Measurements from ENCODE around the gene PTPN1. TPM values are rescaled to one million over a fixed set of nuclear protein-coding genes. Genes with fewer than 3 reads are reported as not detected.

PTPN1 gene
- polyA plus RNA-seq, 3 donors = 12.4 to 21.4 (median 19.1) TPM

DNA sequence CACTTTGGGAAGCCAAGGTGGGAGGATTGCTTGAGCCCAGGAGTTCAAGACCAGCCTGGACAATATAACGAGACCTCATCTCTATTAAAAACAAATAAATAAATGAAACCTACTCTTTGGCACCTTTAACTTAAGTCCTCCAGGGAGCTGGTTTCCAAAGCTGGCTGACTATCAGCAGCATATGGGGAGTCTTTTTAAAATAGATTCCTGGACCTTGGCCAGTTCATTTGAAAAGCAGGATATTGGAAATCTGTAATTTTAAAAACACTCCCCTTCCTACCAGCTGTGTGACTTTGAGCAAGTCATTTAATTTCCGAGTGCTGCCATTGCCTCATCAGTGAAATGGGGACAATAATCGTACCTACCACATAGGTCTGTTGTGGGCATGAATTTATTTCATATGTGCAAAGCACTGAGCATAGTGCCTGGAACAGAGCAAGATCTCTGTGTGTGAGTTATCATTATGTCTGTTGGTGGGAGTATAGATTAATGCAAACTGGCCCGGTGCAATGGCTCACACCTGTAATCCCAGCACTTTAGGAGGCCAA lies 40.9 kb upstream of the PTPN1 start:
- WGBS (ENCODE audit: insufficient coverage) = 100% methylated on average over 2 of the region's 4 CpGs
- DNase-seq = no peak
- TF ChIP-seq, protein P1, sequence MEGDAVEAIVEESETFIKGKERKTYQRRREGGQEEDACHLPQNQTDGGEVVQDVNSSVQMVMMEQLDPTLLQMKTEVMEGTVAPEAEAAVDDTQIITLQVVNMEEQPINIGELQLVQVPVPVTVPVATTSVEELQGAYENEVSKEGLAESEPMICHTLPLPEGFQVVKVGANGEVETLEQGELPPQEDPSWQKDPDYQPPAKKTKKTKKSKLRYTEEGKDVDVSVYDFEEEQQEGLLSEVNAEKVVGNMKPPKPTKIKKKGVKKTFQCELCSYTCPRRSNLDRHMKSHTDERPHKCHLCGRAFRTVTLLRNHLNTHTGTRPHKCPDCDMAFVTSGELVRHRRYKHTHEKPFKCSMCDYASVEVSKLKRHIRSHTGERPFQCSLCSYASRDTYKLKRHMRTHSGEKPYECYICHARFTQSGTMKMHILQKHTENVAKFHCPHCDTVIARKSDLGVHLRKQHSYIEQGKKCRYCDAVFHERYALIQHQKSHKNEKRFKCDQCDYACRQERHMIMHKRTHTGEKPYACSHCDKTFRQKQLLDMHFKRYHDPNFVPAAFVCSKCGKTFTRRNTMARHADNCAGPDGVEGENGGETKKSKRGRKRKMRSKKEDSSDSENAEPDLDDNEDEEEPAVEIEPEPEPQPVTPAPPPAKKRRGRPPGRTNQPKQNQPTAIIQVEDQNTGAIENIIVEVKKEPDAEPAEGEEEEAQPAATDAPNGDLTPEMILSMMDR (IDR thresholded peaks at IDR 0.05) = no peak
- H3K4me1 ChIP-seq (ENCODE audit: control insufficient read depth in 1 of 2, insufficient read depth in 2 of 2, low read length in 2 of 2) = peaks cover 39 to 40% of the 10 kb centered on the region in 2 donors
- no peaks in the 10 kb centered on the region for H3K27me3 ChIP-seq (ENCODE audit: control insufficient read depth in 2 of 2, insufficient read depth in 2 of 2, low read length in 2 of 2)
- H3K36me3 ChIP-seq (replicated peaks in 1 of 2; ENCODE audit: control insufficient read depth in 1 of 2, insufficient read depth in 2 of 2, low read length in 2 of 2) = no peaks in the 10 kb centered on the region
- no peak overlapping the region for H3K4me2 ChIP-seq (replicated peaks; ENCODE audit: extremely low read depth, low read length, poor library complexity, severe bottlenecking)
- Mint-ChIP-seq H3K9me3 (no peaks in the 10 kb centered on the region), H3K27ac (no peak overlapping the region), H3K27me3 (ENCODE audit: low read depth in 3 of 3) (peaks cover 0 to 6% (median 5%) of the 10 kb centered on the region in 3 donors), H3K36me3 (no peaks in the 10 kb centered on the region), H3K4me1 (peaks cover 50% of the 10 kb centered on the region), H3K4me3 (no peak overlapping the region)
- H3K4me3 ChIP-seq (replicated peaks in 1 of 3; ENCODE audit: low read depth in 2 of 3, low read length in 3 of 3) = no peak overlapping the region
- H4K20me1 ChIP-seq (ENCODE audit: insufficient read depth, low read length) = no peaks in the 10 kb centered on the region
- H3K79me2 ChIP-seq (ENCODE audit: insufficient read depth, low read length) = no peaks in the 10 kb centered on the region
- intact Hi-C loops (cut with micrococcal nuclease) = loop anchor here in 1 of 2 donors (10.0 kb wide), 1 partner anchor 354 kb away; the partner anchor contains the start of gene UBE2V1
- H3K9me3 ChIP-seq (replicated peaks in 1 of 2; ENCODE audit: control insufficient read depth in 1 of 2, insufficient read depth in 1 of 2, low read length in 2 of 2) = no peaks in the 10 kb centered on the region
- no peak overlapping the region for H3K27ac ChIP-seq (ENCODE audit: low read depth in 1 of 2, low read length in 2 of 2)
- no peak overlapping the region for H3K9ac ChIP-seq (ENCODE audit: insufficient read depth, low read length, poor library complexity, severe bottlenecking)
- H2AFZ ChIP-seq (ENCODE audit: insufficient read depth, low read depth, low read length, poor library complexity, severe bottlenecking) = no peak overlapping the region

DNA sequence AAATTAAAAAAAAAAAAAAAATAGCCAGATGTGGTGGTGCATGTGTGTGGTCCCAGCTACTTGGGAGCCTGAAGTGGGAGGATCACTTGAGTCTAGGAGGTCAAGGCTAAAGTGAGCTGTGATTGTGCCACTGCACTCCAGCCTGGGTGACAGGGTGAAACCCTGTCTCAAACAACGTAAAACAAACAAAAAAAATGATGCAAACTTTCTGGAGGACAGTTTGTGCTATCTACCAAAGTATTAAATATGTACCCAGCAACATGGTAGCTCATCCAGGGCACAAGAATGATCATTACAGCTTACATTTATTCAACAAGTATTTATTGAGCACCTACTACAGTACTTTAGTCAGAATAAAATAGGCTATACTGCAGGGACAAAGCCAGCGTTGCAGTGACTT lies 40.4 kb upstream of the PTPN1 start:
- H3K4me1 ChIP-seq (ENCODE audit: control insufficient read depth in 1 of 2, insufficient read depth in 2 of 2, low read length in 2 of 2) = peaks cover 36 to 38% of the 10 kb centered on the region in 2 donors
- H3K4me3 ChIP-seq (replicated peaks in 1 of 3; ENCODE audit: low read depth in 2 of 3, low read length in 3 of 3) = no peak overlapping the region
- no peak overlapping the region for H3K27ac ChIP-seq (ENCODE audit: low read depth in 1 of 2, low read length in 2 of 2)
- no peaks in the 10 kb centered on the region for H3K36me3 ChIP-seq (replicated peaks in 1 of 2; ENCODE audit: control insufficient read depth in 1 of 2, insufficient read depth in 2 of 2, low read length in 2 of 2)
- Mint-ChIP-seq H3K27me3 (ENCODE audit: low read depth in 3 of 3) (peaks cover 0 to 5% (median 5%) of the 10 kb centered on the region in 3 donors), H3K36me3 (no peaks in the 10 kb centered on the region), H3K4me3 (no peak overlapping the region), H3K4me1 (peaks cover 47% of the 10 kb centered on the region), H3K9me3 (no peaks in the 10 kb centered on the region), H3K27ac (no peak overlapping the region)
- no peak overlapping the region for H2AFZ ChIP-seq (ENCODE audit: insufficient read depth, low read depth, low read length, poor library complexity, severe bottlenecking)
- WGBS (ENCODE audit: insufficient coverage) = 100% methylated on average over 1 of the region's 2 CpGs
- H3K9ac ChIP-seq (ENCODE audit: insufficient read depth, low read length, poor library complexity, severe bottlenecking) = no peak overlapping the region
- no peaks in the 10 kb centered on the region for H4K20me1 ChIP-seq (ENCODE audit: insufficient read depth, low read length)
- no peaks in the 10 kb centered on the region for H3K9me3 ChIP-seq (replicated peaks in 1 of 2; ENCODE audit: control insufficient read depth in 1 of 2, insufficient read depth in 1 of 2, low read length in 2 of 2)
- H3K4me2 ChIP-seq (replicated peaks; ENCODE audit: extremely low read depth, low read length, poor library complexity, severe bottlenecking) = no peak overlapping the region
- intact Hi-C loops (cut with micrococcal nuclease) = loop anchor here (10.0 kb wide), 2 partner anchors 55 to 355 kb away; partner anchors contain the start of gene UBE2V1 (in 2 of the 2)
- no peak for DNase-seq
- H3K27me3 ChIP-seq (ENCODE audit: control insufficient read depth in 2 of 2, insufficient read depth in 2 of 2, low read length in 2 of 2) = no peaks in the 10 kb centered on the region
- H3K79me2 ChIP-seq (ENCODE audit: insufficient read depth, low read length) = no peaks in the 10 kb centered on the region
- TF ChIP-seq, protein P1 (IDR thresholded peaks at IDR 0.05) = no peak
